K562 (cell line): ENCODE results near the gene SCP2.

ENCODE experiments used
- SRF ChIP-seq, 2 experiments: fragments of 250-450, 450-650 bp in 1 of 2; sonication (Bioruptor Pico) in 1 of 2; sonication (generic) in 1 of 2; formaldehyde crosslinking; IDR thresholded peaks; 2 replicates each; pipeline versions ENCODE4 v1.5.0 to v1.5.1; 2020 to 2022; ENCODE audit warnings: mild to moderate bottlenecking in 1 of 2, missing genetic modification reagents in 1 of 2
- YY1 ChIP-seq, 3 experiments: IDR thresholded peaks; 2 replicates each; pipeline ENCODE4 v1.6.1; 2011; ENCODE audit warnings: low read length in 2 of 3, mild to moderate bottlenecking in 2 of 3, moderate library complexity in 2 of 3, borderline replicate concordance in 1 of 3, control low read depth in 1 of 3, low read depth in 1 of 3; ENCODE audit not compliant: insufficient read depth in 3 of 3, insufficient replicate concordance in 2 of 3, control insufficient read depth in 1 of 3, insufficient read length in 1 of 3; ENCODE audit errors: extremely low read depth in 1 of 3
- TF ChIP-seq, protein P1 (sequence below): sonication (generic); formaldehyde crosslinking; IDR thresholded peaks from 2 replicates; pipeline ENCODE4 v1.8.1; 2023; ENCODE audit warnings: mild to moderate bottlenecking, missing genetic modification reagents
- TF ChIP-seq, protein P2 (sequence below), 3 experiments: IDR thresholded peaks in 2 of 3; conservative IDR thresholded peaks in 1 of 3; 2 replicates each; pipeline ENCODE4 v1.5.1; 2011 to 2012; ENCODE audit warnings: low read length in 3 of 3, mild to moderate bottlenecking in 3 of 3, control low read depth in 2 of 3, improper control_type of control experiment in 1 of 3, inconsistent platforms in 1 of 3, low read depth in 1 of 3, mixed read lengths in 1 of 3, moderate library complexity in 1 of 3; ENCODE audit not compliant: insufficient read depth in 2 of 3

DNA sequence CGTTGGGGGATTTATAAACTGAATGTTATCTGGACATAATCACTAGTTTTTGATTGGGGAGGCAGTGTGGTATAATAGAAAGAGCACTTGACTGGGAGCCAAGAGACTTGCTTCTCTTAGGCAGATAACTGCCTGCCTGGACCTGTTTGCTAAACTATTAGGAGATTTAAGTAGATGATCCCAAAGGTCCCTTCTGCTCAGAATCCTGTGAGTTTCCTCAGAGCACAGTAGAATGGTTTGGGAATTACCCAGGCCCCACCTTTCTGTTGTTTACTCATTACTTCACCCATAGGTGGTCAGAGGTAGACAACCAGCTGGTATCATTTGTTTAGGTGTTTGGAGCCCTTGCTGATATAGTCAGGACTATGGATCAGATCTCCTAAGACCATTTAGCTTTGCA is 124.6 kb downstream of the SCP2 start:
- TF ChIP-seq, protein P1, sequence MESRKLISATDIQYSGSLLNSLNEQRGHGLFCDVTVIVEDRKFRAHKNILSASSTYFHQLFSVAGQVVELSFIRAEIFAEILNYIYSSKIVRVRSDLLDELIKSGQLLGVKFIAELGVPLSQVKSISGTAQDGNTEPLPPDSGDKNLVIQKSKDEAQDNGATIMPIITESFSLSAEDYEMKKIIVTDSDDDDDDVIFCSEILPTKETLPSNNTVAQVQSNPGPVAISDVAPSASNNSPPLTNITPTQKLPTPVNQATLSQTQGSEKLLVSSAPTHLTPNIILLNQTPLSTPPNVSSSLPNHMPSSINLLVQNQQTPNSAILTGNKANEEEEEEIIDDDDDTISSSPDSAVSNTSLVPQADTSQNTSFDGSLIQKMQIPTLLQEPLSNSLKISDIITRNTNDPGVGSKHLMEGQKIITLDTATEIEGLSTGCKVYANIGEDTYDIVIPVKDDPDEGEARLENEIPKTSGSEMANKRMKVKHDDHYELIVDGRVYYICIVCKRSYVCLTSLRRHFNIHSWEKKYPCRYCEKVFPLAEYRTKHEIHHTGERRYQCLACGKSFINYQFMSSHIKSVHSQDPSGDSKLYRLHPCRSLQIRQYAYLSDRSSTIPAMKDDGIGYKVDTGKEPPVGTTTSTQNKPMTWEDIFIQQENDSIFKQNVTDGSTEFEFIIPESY (CRISPR knock-in tag): no peak
- TF ChIP-seq SRF (CRISPR knock-in tag; IDR thresholded peaks at IDR 0.05): no peak
- TF ChIP-seq, protein P2, sequence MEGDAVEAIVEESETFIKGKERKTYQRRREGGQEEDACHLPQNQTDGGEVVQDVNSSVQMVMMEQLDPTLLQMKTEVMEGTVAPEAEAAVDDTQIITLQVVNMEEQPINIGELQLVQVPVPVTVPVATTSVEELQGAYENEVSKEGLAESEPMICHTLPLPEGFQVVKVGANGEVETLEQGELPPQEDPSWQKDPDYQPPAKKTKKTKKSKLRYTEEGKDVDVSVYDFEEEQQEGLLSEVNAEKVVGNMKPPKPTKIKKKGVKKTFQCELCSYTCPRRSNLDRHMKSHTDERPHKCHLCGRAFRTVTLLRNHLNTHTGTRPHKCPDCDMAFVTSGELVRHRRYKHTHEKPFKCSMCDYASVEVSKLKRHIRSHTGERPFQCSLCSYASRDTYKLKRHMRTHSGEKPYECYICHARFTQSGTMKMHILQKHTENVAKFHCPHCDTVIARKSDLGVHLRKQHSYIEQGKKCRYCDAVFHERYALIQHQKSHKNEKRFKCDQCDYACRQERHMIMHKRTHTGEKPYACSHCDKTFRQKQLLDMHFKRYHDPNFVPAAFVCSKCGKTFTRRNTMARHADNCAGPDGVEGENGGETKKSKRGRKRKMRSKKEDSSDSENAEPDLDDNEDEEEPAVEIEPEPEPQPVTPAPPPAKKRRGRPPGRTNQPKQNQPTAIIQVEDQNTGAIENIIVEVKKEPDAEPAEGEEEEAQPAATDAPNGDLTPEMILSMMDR (IDR thresholded peaks at IDR 0.05 in 2 of 3, conservative IDR thresholded peaks at IDR 0.05 in 1 of 3; ENCODE audit: insufficient read depth in 2 of 3, low read depth in 1 of 3, low read length in 3 of 3): no peak
- no peak for TF ChIP-seq YY1 (IDR thresholded peaks at IDR 0.05; ENCODE audit: borderline replicate concordance in 1 of 3, control insufficient read depth in 1 of 3, extremely low read depth in 1 of 3, insufficient read depth in 3 of 3, insufficient read length in 1 of 3, insufficient replicate concordance in 2 of 3, low read depth in 1 of 3, low read length in 2 of 3)
